IMR-90 (cell line): ENCODE data around the gene SLC9A9.

Experiments
- CEBPB ChIP-seq: IDR thresholded peaks from 2 replicates; pipeline ENCODE4 v1.6.1; 2012; ENCODE audit warnings: low read depth, low read length, improper control_type of control experiment
- CTCF ChIP-seq: conservative IDR thresholded peaks from 2 replicates; pipeline ENCODE4 v1.5.1; 2012; ENCODE audit warnings: mild to moderate bottlenecking, low read depth, low read length, improper control_type of control experiment
- MAFK ChIP-seq: IDR thresholded peaks from 2 replicates; pipeline ENCODE4 v1.6.1; 2012; ENCODE audit warnings: low read depth, low read length, improper control_type of control experiment
- NFE2L2 ChIP-seq: fragments of 150-350 bp; IDR thresholded peaks from 2 replicates; pipeline ENCODE4 v1.6.1; 2016; ENCODE audit warnings: low read depth, mild to moderate bottlenecking, low read length
- POLR2A ChIP-seq: IDR thresholded peaks from 2 replicates; pipeline ENCODE4 v1.6.1; 2012; ENCODE audit warnings: mild to moderate bottlenecking, low read depth, low read length

- no peak for TF ChIP-seq CTCF
- TF ChIP-seq MAFK: no peak
- TF ChIP-seq NFE2L2: no peak
- TF ChIP-seq CEBPB: no peak
- no peak for TF ChIP-seq POLR2A
Observed at GRCh38 chr3:143464850-143465249, 383.4 kb downstream of the SLC9A9 start.
